Measurements from ENCODE around the gene FAM89A. TPM values are rescaled to one million over a fixed set of nuclear protein-coding genes. Genes with fewer than 3 reads are reported as not detected.

The FAM89A gene
- 8.8 and 9.7 TPM in 2 replicates for total RNA-seq (2014; rRNA removed; shearing (Covaris generic); ENCODE audit: low replicate concordance)

GRCh38 chr1:231040019-231040799, at the start of gene FAM89A:
FAM89A (minus strand) TSS chr1:231040254; CDS start chr1:231040211, 43 bp downstream.
- in situ Hi-C loops (cut with HindIII; ENCODE audit: low pct_unique_long_range_greater_than_20kb, low sequenced_read_pairs): no loop called here
- DNase-seq (ENCODE audit: low read depth): no peak

GRCh38 chr1:231084353-231084752, 44.3 kb upstream of the FAM89A start:
- DNase-seq (ENCODE audit: low read depth): no peak
- in situ Hi-C loops (cut with HindIII; ENCODE audit: low pct_unique_long_range_greater_than_20kb, low sequenced_read_pairs): no loop called here

GRCh38 chr1:231079163-231079562, 39.1 kb upstream of the FAM89A start:
- DNase-seq (ENCODE audit: low read depth): no peak
- in situ Hi-C loops (cut with HindIII; ENCODE audit: low pct_unique_long_range_greater_than_20kb, low sequenced_read_pairs): no loop called here

- in situ Hi-C loops (cut with HindIII; ENCODE audit: low pct_unique_long_range_greater_than_20kb, low sequenced_read_pairs): no loop called here
- no peak for DNase-seq (ENCODE audit: low read depth)
Observed at GRCh38 chr1:231078250-231078649, 38.2 kb upstream of the FAM89A start.

GRCh38 chr1:231076802-231077201, 36.7 kb upstream of the FAM89A start:
- in situ Hi-C loops (cut with HindIII; ENCODE audit: low pct_unique_long_range_greater_than_20kb, low sequenced_read_pairs): no loop called here
- no peak for DNase-seq (ENCODE audit: low read depth)

GRCh38 chr1:231075497-231075896, 35.4 kb upstream of the FAM89A start:
- DNase-seq (ENCODE audit: low read depth): no peak
- in situ Hi-C loops (cut with HindIII; ENCODE audit: low pct_unique_long_range_greater_than_20kb, low sequenced_read_pairs): no loop called here

GRCh38 chr1:231075020-231075419, 35.0 kb upstream of the FAM89A start:
- in situ Hi-C loops (cut with HindIII; ENCODE audit: low pct_unique_long_range_greater_than_20kb, low sequenced_read_pairs): no loop called here

GRCh38 chr1:231074046-231074445, 34.0 kb upstream of the FAM89A start:
- in situ Hi-C loops (cut with HindIII; ENCODE audit: low pct_unique_long_range_greater_than_20kb, low sequenced_read_pairs): no loop called here
- DNase-seq (ENCODE audit: low read depth): no peak

More at GRCh38 chr1:231075020-231075419, 35.0 kb upstream of the FAM89A start:
- DNase-seq (ENCODE audit: low read depth): no peak

- DNase-seq (ENCODE audit: low read depth): no peak
- in situ Hi-C loops (cut with HindIII; ENCODE audit: low pct_unique_long_range_greater_than_20kb, low sequenced_read_pairs): no loop called here
Observed at GRCh38 chr1:231073331-231073730, 33.3 kb upstream of the FAM89A start.

GRCh38 chr1:231072502-231073094, 32.5 kb upstream of the FAM89A start:
- in situ Hi-C loops (cut with HindIII; ENCODE audit: low pct_unique_long_range_greater_than_20kb, low sequenced_read_pairs): no loop called here
- DNase-seq (ENCODE audit: low read depth): no peak

- in situ Hi-C loops (cut with HindIII; ENCODE audit: low pct_unique_long_range_greater_than_20kb, low sequenced_read_pairs): no loop called here
- no peak for DNase-seq (ENCODE audit: low read depth)
Observed at GRCh38 chr1:231072041-231072440, 32.0 kb upstream of the FAM89A start.

GRCh38 chr1:231070758-231071444, 30.8 kb upstream of the FAM89A start:
- no peak for DNase-seq (ENCODE audit: low read depth)
- in situ Hi-C loops (cut with HindIII; ENCODE audit: low pct_unique_long_range_greater_than_20kb, low sequenced_read_pairs): no loop called here

GRCh38 chr1:231069333-231069732, 29.3 kb upstream of the FAM89A start:
- in situ Hi-C loops (cut with HindIII; ENCODE audit: low pct_unique_long_range_greater_than_20kb, low sequenced_read_pairs): no loop called here
- no peak for DNase-seq (ENCODE audit: low read depth)

GRCh38 chr1:231068762-231069161, 28.7 kb upstream of the FAM89A start:
- in situ Hi-C loops (cut with HindIII; ENCODE audit: low pct_unique_long_range_greater_than_20kb, low sequenced_read_pairs): no loop called here
- no peak for DNase-seq (ENCODE audit: low read depth)

- no peak for DNase-seq (ENCODE audit: low read depth)
- in situ Hi-C loops (cut with HindIII; ENCODE audit: low pct_unique_long_range_greater_than_20kb, low sequenced_read_pairs): no loop called here
Observed at GRCh38 chr1:231065510-231066241, 25.6 kb upstream of the FAM89A start.

GRCh38 chr1:231064418-231064817, 24.4 kb upstream of the FAM89A start:
- in situ Hi-C loops (cut with HindIII; ENCODE audit: low pct_unique_long_range_greater_than_20kb, low sequenced_read_pairs): no loop called here
- no peak for DNase-seq (ENCODE audit: low read depth)

GRCh38 chr1:231063331-231063730, 23.3 kb upstream of the FAM89A start:
- DNase-seq (ENCODE audit: low read depth): no peak
- in situ Hi-C loops (cut with HindIII; ENCODE audit: low pct_unique_long_range_greater_than_20kb, low sequenced_read_pairs): no loop called here

- DNase-seq (ENCODE audit: low read depth): no peak
- in situ Hi-C loops (cut with HindIII; ENCODE audit: low pct_unique_long_range_greater_than_20kb, low sequenced_read_pairs): no loop called here
Observed at GRCh38 chr1:231062500-231063270, 22.6 kb upstream of the FAM89A start.

Measured in Caki2 (cell line).